ENCODE measurements around the gene ZNF667.

- TF ChIP-seq ZNF449 (tag by site-specific recombination; IDR thresholded peaks at IDR 0.05) (no peak), CTCF (tag by site-specific recombination; IDR thresholded peaks at IDR 0.05) (no peak), ZNF138 (tag by site-specific recombination; IDR thresholded peaks at IDR 0.05; ENCODE audit: borderline replicate concordance) (no peak), ZNF670 (tag by site-specific recombination; IDR thresholded peaks at IDR 0.05; ENCODE audit: low read depth) (no peak), REST (tag by site-specific recombination; IDR thresholded peaks at IDR 0.05) (no peak), ZNF18 (tag by site-specific recombination; IDR thresholded peaks at IDR 0.05) (no peak), ZSCAN5A (tag by site-specific recombination; IDR thresholded peaks at IDR 0.05) (no peak), RBAK (tag by site-specific recombination; IDR thresholded peaks at IDR 0.05) (no peak), SCRT2 (tag by site-specific recombination; IDR thresholded peaks at IDR 0.05) (no peak), ZNF239 (tag by site-specific recombination; IDR thresholded peaks at IDR 0.05) (no peak), ZNF423 (tag by site-specific recombination; IDR thresholded peaks at IDR 0.05) (no peak)
These were observed 2.8 kb downstream of the ZNF667 start for GRCh38 chr19:56474308-56474707.

Measured in HEK293 (cell line).